ENCODE results near the gene DCAF12L2.

- TF ChIP-seq, protein P1, sequence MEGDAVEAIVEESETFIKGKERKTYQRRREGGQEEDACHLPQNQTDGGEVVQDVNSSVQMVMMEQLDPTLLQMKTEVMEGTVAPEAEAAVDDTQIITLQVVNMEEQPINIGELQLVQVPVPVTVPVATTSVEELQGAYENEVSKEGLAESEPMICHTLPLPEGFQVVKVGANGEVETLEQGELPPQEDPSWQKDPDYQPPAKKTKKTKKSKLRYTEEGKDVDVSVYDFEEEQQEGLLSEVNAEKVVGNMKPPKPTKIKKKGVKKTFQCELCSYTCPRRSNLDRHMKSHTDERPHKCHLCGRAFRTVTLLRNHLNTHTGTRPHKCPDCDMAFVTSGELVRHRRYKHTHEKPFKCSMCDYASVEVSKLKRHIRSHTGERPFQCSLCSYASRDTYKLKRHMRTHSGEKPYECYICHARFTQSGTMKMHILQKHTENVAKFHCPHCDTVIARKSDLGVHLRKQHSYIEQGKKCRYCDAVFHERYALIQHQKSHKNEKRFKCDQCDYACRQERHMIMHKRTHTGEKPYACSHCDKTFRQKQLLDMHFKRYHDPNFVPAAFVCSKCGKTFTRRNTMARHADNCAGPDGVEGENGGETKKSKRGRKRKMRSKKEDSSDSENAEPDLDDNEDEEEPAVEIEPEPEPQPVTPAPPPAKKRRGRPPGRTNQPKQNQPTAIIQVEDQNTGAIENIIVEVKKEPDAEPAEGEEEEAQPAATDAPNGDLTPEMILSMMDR (IDR thresholded peaks at IDR 0.05): no peak
- TF ChIP-seq POLR2A (IDR thresholded peaks at IDR 0.05): no peak
Observed at GRCh38 chrX:126167560-126167959, 1.5 kb upstream of the DCAF12L2 start.

All from ovary (tissue), 3 donors.